Mammary epithelial cell (primary cell): ENCODE results near the gene ETV2.
"Not testable (repeated sequence)": the region's sequence is repeated elsewhere in the genome, so short reads cannot be mapped to it uniquely, and the experiment has no call there.

Experiments
- CTCF ChIP-seq, 2 donors: IDR thresholded peaks in 1 of 2; conservative IDR thresholded peaks in 1 of 2; 2 replicates each; pipeline ENCODE4 v1.5.1; 2011 to 2012; ENCODE audit warnings: inconsistent platforms in 2 of 2, low read length in 2 of 2, mild to moderate bottlenecking in 2 of 2, control low read depth in 1 of 2, low read depth in 1 of 2; ENCODE audit not compliant: insufficient read depth in 1 of 2; ENCODE audit errors: extremely low read depth in 1 of 2
- EZH2 ChIP-seq: IDR thresholded peaks from 2 replicates; pipeline ENCODE4 v1.6.1; 2012; ENCODE audit warnings: low read length, inconsistent platforms, borderline replicate concordance

GRCh38 chr19:35654828-35655227 lies 13.3 kb downstream of the ETV2 start:
- TF ChIP-seq EZH2; CTCF (conservative IDR thresholded peaks at IDR 0.05 in 1 of 2, IDR thresholded peaks at IDR 0.05 in 1 of 2; ENCODE audit: extremely low read depth in 1 of 2, insufficient read depth in 1 of 2, low read depth in 1 of 2, low read length in 2 of 2): not testable (repeated sequence)
